ENCODE results near the gene SUGP2. TPM values are rescaled to one million over a fixed set of nuclear protein-coding genes. Genes with fewer than 3 reads are reported as not detected.

Gene SUGP2
- total and polyA plus RNA-seq, 2 experiments from 2014 or later = 102 to 109 TPM

- TF ChIP-seq REST (IDR thresholded peaks at IDR 0.05; ENCODE audit: unreplicated experiment) = no peak
- TF ChIP-seq EZH2 (IDR thresholded peaks at IDR 0.05; ENCODE audit: low read depth, unreplicated experiment) = no peak
These were observed 57.4 kb downstream of the SUGP2 start (continued) for GRCh38 chr19:18975869-18976268.

- DNase-seq (ENCODE audit: low spot score) = no peak
- ATAC-seq = no peak
- Histone ChIP-seq H3K79me2 (replicated peaks; ENCODE audit: insufficient read depth) (no peaks in the 10 kb centered on the region), H3K4me1 (ENCODE audit: insufficient read depth) (no peaks in the 10 kb centered on the region), H4K20me1 (replicated peaks; ENCODE audit: insufficient read depth) (no peaks in the 10 kb centered on the region), H3K9me2 (ENCODE audit: insufficient read depth) (no peaks in the 10 kb centered on the region), H2AFZ (no peak overlapping the region), H3K36me3 (ENCODE audit: insufficient read depth) (no peaks in the 10 kb centered on the region), H3K27me3 (ENCODE audit: insufficient read depth) (no peaks in the 10 kb centered on the region), H3K4me2 (no peak overlapping the region), H3K27ac (ENCODE audit: low read depth) (no peak overlapping the region), H3K4me3 (no peak overlapping the region), H3F3A (replicated peaks; ENCODE audit: low read depth) (no peaks in the 10 kb centered on the region)
- peaks cover 6% of the 10 kb centered on the region for H3K27me3 Mint-ChIP-seq (ENCODE audit: insufficient read depth, low read depth, poor library complexity)
- no peaks in the 10 kb centered on the region for H3K36me3 Mint-ChIP-seq (ENCODE audit: low read depth)
- H3K4me1 Mint-ChIP-seq = no peaks in the 10 kb centered on the region
- no peak overlapping the region for H3K4me3 Mint-ChIP-seq
- no peak overlapping the region for H3K27ac Mint-ChIP-seq
- no peaks in the 10 kb centered on the region for H3K9me3 Mint-ChIP-seq
- TF ChIP-seq ETS1 (IDR thresholded peaks at IDR 0.05) (no peak), REST (IDR thresholded peaks at IDR 0.05; ENCODE audit: unreplicated experiment) (no peak), ZNF462 (CRISPR knock-in tag; IDR thresholded peaks at IDR 0.05) (no peak), NANOG (IDR thresholded peaks at IDR 0.05; ENCODE audit: borderline replicate concordance) (no peak), STAT1 (IDR thresholded peaks at IDR 0.05; ENCODE audit: unreplicated experiment) (no peak), EZH2phosphoT487 (IDR thresholded peaks at IDR 0.05; ENCODE audit: unreplicated experiment) (no peak), CREB1 (CRISPR knock-in tag; IDR thresholded peaks at IDR 0.05; ENCODE audit: low read depth) (no peak), JUNB (IDR thresholded peaks at IDR 0.05; ENCODE audit: unreplicated experiment) (no peak)
These were observed 58.3 kb downstream of the SUGP2 start for GRCh38 chr19:18975011-18975410.

Data from GM23338 (cell line).